Thyroid gland (tissue), 4 donors: Measurements from ENCODE around the gene CFAP251. TPM values are rescaled to one million over a fixed set of nuclear protein-coding genes. Genes with fewer than 3 reads are reported as not detected.

Experiments
- DNase-seq, 2 donors: peaks; one replicate each; pipeline ENCODE4 v3.0.0-alpha.2; 2019
- H3K27ac ChIP-seq, 3 donors: fragments of 200-600 bp; sonication (generic); 1 replicate in 2 of 3; 2 replicates in 1 of 3; pipeline ENCODE4 v1.5.1; 2016 to 2019; ENCODE audit warnings: mild to moderate bottlenecking in 1 of 3, moderate library complexity in 1 of 3
- H3K27me3 ChIP-seq: fragments of 200-600 bp; sonication (generic); one replicate; pipeline ENCODE4 v1.5.1; 2019
- H3K36me3 ChIP-seq, 2 donors: fragments of 200-600 bp; sonication (generic); one replicate each; pipeline ENCODE4 v1.5.1; 2016 to 2019
- H3K4me1 ChIP-seq, 2 donors: fragments of 200-600 bp; sonication (generic); one replicate each; pipeline ENCODE4 v1.5.1; 2017 to 2019
- H3K4me3 ChIP-seq, 3 donors: fragments of 200-600 bp; sonication (generic); replicated peaks in 1 of 3; 1 replicate in 2 of 3; 2 replicates in 1 of 3; pipeline ENCODE4 v1.5.1; 2016; ENCODE audit warnings: mild to moderate bottlenecking in 1 of 3
- H3K9me3 ChIP-seq: fragments of 200-600 bp; sonication (generic); one replicate; pipeline ENCODE4 v1.5.1; 2017
- CTCF ChIP-seq, 6 experiments: fragments of 200-600 bp in 3 of 6; fragments of 450-650 bp in 3 of 6; sonication (generic) in 3 of 6; IDR thresholded peaks; one replicate each; pipeline ENCODE4 v1.5.1; 2016 to 2019; ENCODE audit warnings: antibody characterized with exemption in 6 of 6, mild to moderate bottlenecking in 2 of 6, inconsistent platforms in 1 of 6, moderate library complexity in 1 of 6
- POLR2A ChIP-seq, 2 donors: fragments of 450-650 bp; IDR thresholded peaks; one replicate each; pipeline ENCODE4 v1.6.1; 2017; ENCODE audit warnings: antibody characterized with exemption in 2 of 2, mild to moderate bottlenecking in 2 of 2, moderate library complexity in 1 of 2
- WGBS, 2 donors: methylation state at CpG; one replicate each; pipeline ENCODE4 v1.1.5; 2017; 5-methylcytosine and 5-hydroxymethylcytosine counted together
- intact Hi-C: fragments of 100-400 bp; cut with DNase I; formaldehyde crosslinking; loops from one replicate; pipeline ENCODE4 v1.15.1; 2023
- total RNA-seq, 4 donors: library from RNA; depleted of rRNA; stranded (reverse); fragments of >200 nt; gene quantifications; one replicate each; pipeline ENCODE4 v1.2.3, GENCODE V29; 2016

Gene CFAP251
- total RNA-seq, 4 donors from 2014 or later: 17.7 to 27.0 (median 23.7) TPM

GRCh38 chr12:122004633-122005071 lies 86.3 kb downstream of the CFAP251 start:
- Histone ChIP-seq H3K27ac (no peak overlapping the region), H3K4me3 (no peak overlapping the region), H3K27me3 (no peaks in the 10 kb centered on the region), H3K9me3 (no peaks in the 10 kb centered on the region), H3K4me1 (no peaks in the 10 kb centered on the region), H3K36me3 (no peaks in the 10 kb centered on the region)
- intact Hi-C loops: no loop called here
- 62 to 75% methylated on average over 12 of the region's 12 CpGs for WGBS, 2 donors
- DNase-seq: no peak
- TF ChIP-seq CTCF (IDR thresholded peaks at IDR 0.05) (no peak), POLR2A (IDR thresholded peaks at IDR 0.05) (no peak)

- no peak overlapping the region for H3K4me3 ChIP-seq
- no peak for DNase-seq
- H3K27me3 ChIP-seq: no peaks in the 10 kb centered on the region
- H3K9me3 ChIP-seq: no peaks in the 10 kb centered on the region
- H3K27ac ChIP-seq: no peak overlapping the region
- WGBS, 2 donors: 87 to 88% methylated on average over 8 to 11 of the region's 11 CpGs
- H3K4me1 ChIP-seq: no peaks in the 10 kb centered on the region
- H3K36me3 ChIP-seq: no peaks in the 10 kb centered on the region
- intact Hi-C loops: no loop called here
- no peak for TF ChIP-seq CTCF (IDR thresholded peaks at IDR 0.05)
- no peak for TF ChIP-seq POLR2A (IDR thresholded peaks at IDR 0.05)
Observed at GRCh38 chr12:122005252-122005776, 86.9 kb downstream of the CFAP251 start.

GRCh38 chr12:122006186-122006926 lies 88.0 kb downstream of the CFAP251 start:
- Histone ChIP-seq H3K36me3 (no peaks in the 10 kb centered on the region), H3K27ac (no peak overlapping the region), H3K4me1 (no peaks in the 10 kb centered on the region), H3K4me3 (no peak overlapping the region), H3K9me3 (no peaks in the 10 kb centered on the region), H3K27me3 (no peaks in the 10 kb centered on the region)
- DNase-seq: no peak
- 89 to 93% methylated on average over 23 to 24 of the region's 24 CpGs for WGBS, 2 donors
- intact Hi-C loops: no loop called here
- no peak for TF ChIP-seq POLR2A (IDR thresholded peaks at IDR 0.05)
- no peak for TF ChIP-seq CTCF (IDR thresholded peaks at IDR 0.05)

- intact Hi-C loops: no loop called here
- H3K4me1 ChIP-seq: no peaks in the 10 kb centered on the region
- 60 to 73% methylated on average over 9 of the region's 9 CpGs for WGBS, 2 donors
Observed at GRCh38 chr12:122009741-122010140, 91.3 kb downstream of the CFAP251 start.

More at GRCh38 chr12:122009741-122010140, 91.3 kb downstream of the CFAP251 start:
- TF ChIP-seq POLR2A (IDR thresholded peaks at IDR 0.05): no peak
- no peak for TF ChIP-seq CTCF (IDR thresholded peaks at IDR 0.05)
- no peak overlapping the region for H3K27ac ChIP-seq
- H3K9me3 ChIP-seq: no peaks in the 10 kb centered on the region
- H3K4me3 ChIP-seq: no peak overlapping the region
- no peaks in the 10 kb centered on the region for H3K27me3 ChIP-seq
- no peak for DNase-seq
- no peaks in the 10 kb centered on the region for H3K36me3 ChIP-seq
